ENCODE results near the gene KLHL26.

- TF ChIP-seq CTCF (IDR thresholded peaks at IDR 0.05; ENCODE audit: borderline replicate concordance, extremely low read depth, low read length, poor library complexity, severe bottlenecking) = no peak
- no peak for TF ChIP-seq EZH2 (IDR thresholded peaks at IDR 0.05; ENCODE audit: borderline replicate concordance, low read depth, low read length, severe bottlenecking)
These were observed 27.1 kb upstream of the KLHL26 start for GRCh38 chr19:18609717-18610051.

Data from DND-41 (cell line).